Lung (tissue), 12 donors: ENCODE results near the gene FAM83B. TPM values are rescaled to one million over a fixed set of nuclear protein-coding genes. Genes with fewer than 3 reads are reported as not detected.
A peak's percentile ranks its signal among the peaks of the same experiment; 100 is the strongest.

Experiments used
- ATAC-seq: fragments of 200-7000 bp; cut with Tn5 transposase; one replicate; pipeline ENCODE4 v1.9.1; 2020; ENCODE audit warnings: moderate number of reproducible peaks; ENCODE audit not compliant: insufficient read depth, low FRiP score
- DNase-seq, 3 donors: peaks; one replicate each; pipeline ENCODE4 v3.0.0-alpha.2; 2013 to 2017
- H3K27ac ChIP-seq, 2 donors: one replicate each; pipeline ENCODE4 v1.5.1; 2013; ENCODE audit warnings: mild to moderate bottlenecking in 2 of 2, moderate library complexity in 2 of 2, control low read depth in 1 of 2, inconsistent platforms in 1 of 2, low read depth in 1 of 2, low read length in 1 of 2
- H3K27me3 ChIP-seq, 3 donors: one replicate each; pipeline ENCODE4 v1.5.1; 2013; ENCODE audit warnings: low read length in 2 of 3; ENCODE audit not compliant: control insufficient read depth in 3 of 3, insufficient read depth in 3 of 3
- H3K36me3 ChIP-seq, 4 donors: one replicate each; pipeline ENCODE4 v1.5.1; 2013; ENCODE audit warnings: low read length in 4 of 4, mild to moderate bottlenecking in 1 of 4, moderate library complexity in 1 of 4; ENCODE audit not compliant: control insufficient read depth in 4 of 4, insufficient read depth in 4 of 4
- H3K4me1 ChIP-seq, 5 donors: one replicate each; pipeline ENCODE4 v1.5.1; 2013; ENCODE audit warnings: low read length in 5 of 5, mild to moderate bottlenecking in 2 of 5, moderate library complexity in 1 of 5; ENCODE audit not compliant: control insufficient read depth in 5 of 5, insufficient read depth in 5 of 5
- H3K4me3 ChIP-seq: one replicate; pipeline ENCODE4 v1.5.1; 2013; ENCODE audit warnings: mild to moderate bottlenecking, control low read depth, moderate library complexity
- H3K9ac ChIP-seq, 2 donors: one replicate each; pipeline ENCODE4 v1.5.1; 2013; ENCODE audit warnings: low read length in 2 of 2, control low read depth in 1 of 2; ENCODE audit not compliant: insufficient read depth in 1 of 2
- H3K9me3 ChIP-seq, 4 donors: one replicate each; pipeline ENCODE4 v1.5.1; 2013; ENCODE audit warnings: low read length in 3 of 4, mild to moderate bottlenecking in 1 of 4, moderate library complexity in 1 of 4; ENCODE audit not compliant: control insufficient read depth in 4 of 4, insufficient read depth in 3 of 4
- CTCF ChIP-seq: IDR thresholded peaks from 2 replicates; pipeline ENCODE4 v1.5.1; 2012; ENCODE audit warnings: mild to moderate bottlenecking; ENCODE audit errors: control extremely low read depth, extremely low read depth
- WGBS, 2 donors: extraction: QIAGEN DNeasy Blood & Tissue Kit; methylation state at CpG; one replicate each; pipeline ENCODE4 v1.1.7; 2013; 5-methylcytosine and 5-hydroxymethylcytosine counted together
- polyA plus RNA-seq, 2 donors: library from polyadenylated mRNA; stranded (reverse); fragments of 200-250 nt; gene quantifications; one replicate each; pipeline ENCODE4 v1.2.1, GENCODE V29; 2013
- total RNA-seq, 2 donors: library from RNA; depleted of rRNA in 1 of 2; stranded (reverse); fragments of >200 nt in 1 of 2; gene quantifications; one replicate each; pipeline ENCODE4 v1.2.1, GENCODE V29; 2014 to 2021
- donor health status: control.
- donor health status: control.
- donor health status: Bipolar disorder and iron deficiency.
- donor health status: healthy.
- donor health status: DM: yes; HTN: yes; CAD: no.

The FAM83B gene
- total and polyA plus RNA-seq, 4 donors: 0.04 to 4.4 (median 0.49) TPM

- DNase-seq: no peak
- H3K27me3 ChIP-seq: no peaks in the 10 kb centered on the region
- no peaks in the 10 kb centered on the region for H3K9me3 ChIP-seq
- no peak for TF ChIP-seq CTCF
- no peaks in the 10 kb centered on the region for H3K36me3 ChIP-seq
- no peak overlapping the region for H3K27ac ChIP-seq
- WGBS, 2 donors: 77 to 82% methylated on average over 3 of the region's 3 CpGs
- H3K9ac ChIP-seq: no peak overlapping the region
- H3K4me3 ChIP-seq: no peak overlapping the region
- peaks cover 0 to 24% (median 0%) of the 10 kb centered on the region in 5 donors for H3K4me1 ChIP-seq
- no peak for ATAC-seq
Observed at GRCh38 chr6:54896302-54896701, 49.7 kb downstream of the FAM83B start.

GRCh38 chr6:54897462-54898189 lies 51.1 kb downstream of the FAM83B start:
- H3K4me1 ChIP-seq: peaks cover 0 to 27% (median 0%) of the 10 kb centered on the region in 5 donors
- peak in 1 of 3 donors; percentile 28 for DNase-seq
- no peaks in the 10 kb centered on the region for H3K9me3 ChIP-seq
- WGBS, 2 donors: 64 to 81% methylated on average over 2 of the region's 2 CpGs
- no peak for TF ChIP-seq CTCF
- no peak overlapping the region for H3K27ac ChIP-seq
- no peaks in the 10 kb centered on the region for H3K27me3 ChIP-seq
- ATAC-seq: no peak
- no peaks in the 10 kb centered on the region for H3K36me3 ChIP-seq
- no peak overlapping the region for H3K4me3 ChIP-seq
- H3K9ac ChIP-seq: no peak overlapping the region

GRCh38 chr6:54898767-54899166 lies 52.2 kb downstream of the FAM83B start:
- Histone ChIP-seq H3K27ac (no peak overlapping the region), H3K36me3 (no peaks in the 10 kb centered on the region), H3K9me3 (no peaks in the 10 kb centered on the region), H3K27me3 (no peaks in the 10 kb centered on the region), H3K4me1 (peaks cover 0 to 27% (median 0%) of the 10 kb centered on the region in 5 donors), H3K9ac (no peak overlapping the region), H3K4me3 (no peak overlapping the region)
- DNase-seq (peak; percentile 24 to 90 (median 89)), ATAC-seq (no peak)
- no peak for TF ChIP-seq CTCF
- 73 to 85% methylated on average over 3 of the region's 3 CpGs for WGBS, 2 donors
